Adrenal gland (tissue), 5 donors: ENCODE data around the gene UST.

Experiments
- POLR2A ChIP-seq, 2 donors: fragments of 450-650 bp; IDR thresholded peaks; one replicate each; pipeline ENCODE4 v1.6.1; 2017; ENCODE audit warnings: antibody characterized with exemption in 2 of 2, mild to moderate bottlenecking in 2 of 2, moderate library complexity in 1 of 2
- TF ChIP-seq, protein P1 (sequence below), 6 experiments: fragments of 450-650 bp in 4 of 6; fragments of 200-600 bp in 2 of 6; sonication (generic) in 1 of 6; IDR thresholded peaks; 1 replicate in 5 of 6; 2 replicates in 1 of 6; pipeline versions ENCODE4 v1.5.1 to v1.8.0; 2016 to 2021; ENCODE audit warnings: antibody characterized with exemption in 6 of 6, mild to moderate bottlenecking in 2 of 6, moderate library complexity in 1 of 6
- donor health status: DM: no; HTN: no; CAD: no.

GRCh38 chr6:148816117-148816516 lies 69.3 kb downstream of the UST start:
- no peak for TF ChIP-seq POLR2A (IDR thresholded peaks at IDR 0.05)
- TF ChIP-seq, protein P1, sequence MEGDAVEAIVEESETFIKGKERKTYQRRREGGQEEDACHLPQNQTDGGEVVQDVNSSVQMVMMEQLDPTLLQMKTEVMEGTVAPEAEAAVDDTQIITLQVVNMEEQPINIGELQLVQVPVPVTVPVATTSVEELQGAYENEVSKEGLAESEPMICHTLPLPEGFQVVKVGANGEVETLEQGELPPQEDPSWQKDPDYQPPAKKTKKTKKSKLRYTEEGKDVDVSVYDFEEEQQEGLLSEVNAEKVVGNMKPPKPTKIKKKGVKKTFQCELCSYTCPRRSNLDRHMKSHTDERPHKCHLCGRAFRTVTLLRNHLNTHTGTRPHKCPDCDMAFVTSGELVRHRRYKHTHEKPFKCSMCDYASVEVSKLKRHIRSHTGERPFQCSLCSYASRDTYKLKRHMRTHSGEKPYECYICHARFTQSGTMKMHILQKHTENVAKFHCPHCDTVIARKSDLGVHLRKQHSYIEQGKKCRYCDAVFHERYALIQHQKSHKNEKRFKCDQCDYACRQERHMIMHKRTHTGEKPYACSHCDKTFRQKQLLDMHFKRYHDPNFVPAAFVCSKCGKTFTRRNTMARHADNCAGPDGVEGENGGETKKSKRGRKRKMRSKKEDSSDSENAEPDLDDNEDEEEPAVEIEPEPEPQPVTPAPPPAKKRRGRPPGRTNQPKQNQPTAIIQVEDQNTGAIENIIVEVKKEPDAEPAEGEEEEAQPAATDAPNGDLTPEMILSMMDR (IDR thresholded peaks at IDR 0.05): no peak
